ENCODE data around the gene ZNF189. TPM values are rescaled to one million over a fixed set of nuclear protein-coding genes. Genes with fewer than 3 reads are reported as not detected.

Gene ZNF189
- total RNA-seq, 1 donor from 2014 or later = 12.1 TPM

DNA sequence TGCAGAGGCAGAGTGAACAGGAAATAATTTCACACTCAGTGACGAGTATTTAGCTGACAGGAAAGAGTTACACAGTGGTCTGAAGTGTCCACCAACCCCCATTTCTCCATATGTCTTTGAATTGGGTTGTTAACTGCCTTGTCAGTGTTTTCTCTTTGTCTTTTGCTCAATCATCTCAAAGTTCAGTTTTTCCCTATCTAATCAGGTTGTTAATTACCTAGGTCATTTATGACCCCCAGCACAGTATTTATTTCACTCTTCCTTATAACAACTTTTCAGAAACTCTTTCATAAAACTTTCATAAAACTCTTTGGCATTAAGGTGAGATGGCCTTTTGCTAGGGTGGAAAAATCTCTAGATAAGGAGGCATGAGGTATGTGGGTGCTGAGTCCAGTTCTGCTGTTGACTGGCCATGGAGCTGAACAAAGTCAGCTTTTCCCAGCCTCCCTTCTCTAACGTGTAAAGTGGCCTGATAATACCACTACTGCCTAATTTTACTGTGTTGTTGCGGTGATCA lies 42.1 kb downstream of the ZNF189 start:
- Histone ChIP-seq H3K27me3 (ENCODE audit: control insufficient read depth, insufficient read depth, low read length) (no peaks in the 10 kb centered on the region), H3K36me3 (ENCODE audit: control insufficient read depth, insufficient read depth, low read length) (no peaks in the 10 kb centered on the region), H3K4me3 (ENCODE audit: low read depth, low read length) (no peak overlapping the region)
- FAIRE-seq = no peak
- no peak for DNase-seq (ENCODE audit: low read depth)
- TF ChIP-seq, protein P1, sequence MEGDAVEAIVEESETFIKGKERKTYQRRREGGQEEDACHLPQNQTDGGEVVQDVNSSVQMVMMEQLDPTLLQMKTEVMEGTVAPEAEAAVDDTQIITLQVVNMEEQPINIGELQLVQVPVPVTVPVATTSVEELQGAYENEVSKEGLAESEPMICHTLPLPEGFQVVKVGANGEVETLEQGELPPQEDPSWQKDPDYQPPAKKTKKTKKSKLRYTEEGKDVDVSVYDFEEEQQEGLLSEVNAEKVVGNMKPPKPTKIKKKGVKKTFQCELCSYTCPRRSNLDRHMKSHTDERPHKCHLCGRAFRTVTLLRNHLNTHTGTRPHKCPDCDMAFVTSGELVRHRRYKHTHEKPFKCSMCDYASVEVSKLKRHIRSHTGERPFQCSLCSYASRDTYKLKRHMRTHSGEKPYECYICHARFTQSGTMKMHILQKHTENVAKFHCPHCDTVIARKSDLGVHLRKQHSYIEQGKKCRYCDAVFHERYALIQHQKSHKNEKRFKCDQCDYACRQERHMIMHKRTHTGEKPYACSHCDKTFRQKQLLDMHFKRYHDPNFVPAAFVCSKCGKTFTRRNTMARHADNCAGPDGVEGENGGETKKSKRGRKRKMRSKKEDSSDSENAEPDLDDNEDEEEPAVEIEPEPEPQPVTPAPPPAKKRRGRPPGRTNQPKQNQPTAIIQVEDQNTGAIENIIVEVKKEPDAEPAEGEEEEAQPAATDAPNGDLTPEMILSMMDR (IDR thresholded peaks at IDR 0.05; ENCODE audit: insufficient read depth, low read length, severe bottlenecking) = no peak

DNA sequence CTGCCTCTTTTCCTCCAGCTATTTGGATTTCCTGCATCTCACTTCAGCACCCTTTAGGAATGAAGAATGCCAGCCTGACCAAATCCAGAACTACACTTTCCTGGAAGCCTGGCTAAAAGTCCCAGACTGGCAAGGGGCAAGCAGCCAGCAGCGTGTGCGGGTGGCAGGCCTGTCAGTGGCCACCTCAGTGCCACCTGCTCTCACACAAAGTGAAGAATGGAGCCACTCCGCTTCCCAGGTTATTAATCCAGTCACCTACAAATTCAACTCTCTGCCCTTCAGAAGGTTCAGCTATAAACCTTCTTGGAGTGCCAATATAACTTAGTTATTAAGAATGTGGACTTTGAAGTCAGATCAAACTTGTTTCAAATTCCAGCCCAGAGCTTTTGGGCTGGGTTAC lies 43.7 kb downstream of the ZNF189 start:
- TF ChIP-seq, protein P1 (IDR thresholded peaks at IDR 0.05; ENCODE audit: insufficient read depth, low read length, severe bottlenecking) = no peak
- FAIRE-seq (no peak), DNase-seq (ENCODE audit: low read depth) (no peak)
- Histone ChIP-seq H3K4me3 (ENCODE audit: low read depth, low read length) (no peak overlapping the region), H3K36me3 (ENCODE audit: control insufficient read depth, insufficient read depth, low read length) (no peaks in the 10 kb centered on the region), H3K27me3 (ENCODE audit: control insufficient read depth, insufficient read depth, low read length) (no peaks in the 10 kb centered on the region)

DNA sequence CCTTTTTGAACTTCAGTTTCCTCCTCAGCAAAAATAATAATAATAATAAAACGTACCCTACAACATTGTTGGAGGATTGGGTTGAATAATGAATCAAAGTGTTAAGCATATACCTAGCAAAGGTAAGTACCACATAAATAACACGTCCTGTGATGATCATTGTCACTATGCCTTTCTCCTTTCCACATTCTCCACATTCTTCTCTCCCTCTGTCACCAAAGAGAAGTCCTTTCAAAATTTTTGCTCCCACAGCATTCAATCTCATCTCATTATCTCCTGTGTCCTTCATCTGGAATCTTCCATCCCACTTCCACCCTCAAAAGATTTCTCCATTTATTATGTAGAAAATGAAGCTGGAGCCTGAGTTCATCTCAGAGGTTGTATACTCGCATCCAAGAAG lies 44.1 kb downstream of the ZNF189 start:
- no peak for DNase-seq (ENCODE audit: low read depth)
- TF ChIP-seq, protein P1 (IDR thresholded peaks at IDR 0.05; ENCODE audit: insufficient read depth, low read length, severe bottlenecking) = no peak
- Histone ChIP-seq H3K27me3 (ENCODE audit: control insufficient read depth, insufficient read depth, low read length) (no peaks in the 10 kb centered on the region), H3K4me3 (ENCODE audit: low read depth, low read length) (no peak overlapping the region), H3K36me3 (ENCODE audit: control insufficient read depth, insufficient read depth, low read length) (no peaks in the 10 kb centered on the region)
- no peak for FAIRE-seq

DNA sequence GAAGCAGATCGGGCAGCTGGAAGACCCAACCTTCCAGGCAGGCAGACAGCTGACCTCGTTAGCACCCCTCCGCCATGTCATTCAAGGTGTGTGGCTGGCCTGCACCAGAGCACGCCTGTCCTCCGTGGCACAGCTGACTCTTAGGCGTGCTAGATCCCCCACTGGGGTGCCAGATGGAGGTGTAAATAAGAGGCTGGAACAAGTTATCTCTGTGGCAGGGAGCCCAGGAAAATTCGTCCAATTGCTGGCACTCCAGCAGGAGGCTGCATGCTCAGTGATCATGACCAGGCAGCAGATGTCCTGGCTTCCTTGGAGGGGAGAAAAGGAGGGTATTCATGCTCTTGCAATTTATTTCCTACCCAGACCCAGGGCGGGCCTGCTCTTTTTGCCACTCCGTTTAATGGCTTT lies 44.7 kb downstream of the ZNF189 start:
- no peaks in the 10 kb centered on the region for H3K27me3 ChIP-seq (ENCODE audit: control insufficient read depth, insufficient read depth, low read length)
- no peak for FAIRE-seq
- TF ChIP-seq, protein P1 (IDR thresholded peaks at IDR 0.05; ENCODE audit: insufficient read depth, low read length, severe bottlenecking) = no peak
- H3K4me3 ChIP-seq (ENCODE audit: low read depth, low read length) = no peak overlapping the region
- no peaks in the 10 kb centered on the region for H3K36me3 ChIP-seq (ENCODE audit: control insufficient read depth, insufficient read depth, low read length)
- DNase-seq (ENCODE audit: low read depth) = no peak

DNA sequence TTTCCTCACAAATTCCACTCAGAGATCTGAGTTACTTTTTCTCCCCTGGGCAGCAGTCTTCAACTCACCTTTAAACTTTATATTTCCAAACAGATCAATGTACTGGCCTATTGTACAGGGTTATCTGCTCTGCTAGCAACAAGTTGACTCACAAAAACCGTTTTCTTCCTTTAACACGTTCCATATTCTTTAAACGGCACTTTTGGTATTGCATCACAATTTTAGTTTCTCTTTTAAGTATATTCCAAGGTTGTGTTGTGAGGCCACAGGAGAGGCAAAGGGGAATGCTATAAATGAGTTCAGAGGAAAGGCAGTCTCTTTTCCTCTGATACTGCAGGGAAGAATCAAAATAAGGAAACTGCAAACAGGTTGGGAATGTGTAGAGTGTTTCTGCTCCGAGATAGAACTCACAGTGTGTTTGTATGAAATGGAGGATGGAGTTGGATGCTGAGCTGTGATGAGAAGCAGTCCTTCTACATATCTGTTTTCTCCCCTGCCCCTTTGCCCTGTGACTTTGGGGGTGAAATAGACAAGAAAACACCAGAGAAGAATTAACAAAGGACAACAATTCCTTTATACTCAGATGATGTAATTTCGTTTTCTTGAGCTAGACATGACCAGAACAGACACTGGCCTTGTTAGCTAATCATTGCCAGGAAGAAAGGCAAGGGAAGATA lies 46.8 kb downstream of the ZNF189 start:
- TF ChIP-seq, protein P1 (IDR thresholded peaks at IDR 0.05; ENCODE audit: insufficient read depth, low read length, severe bottlenecking) = no peak
- FAIRE-seq = no peak
- DNase-seq (ENCODE audit: low read depth) = no peak
- Histone ChIP-seq H3K27me3 (ENCODE audit: control insufficient read depth, insufficient read depth, low read length) (no peaks in the 10 kb centered on the region), H3K4me3 (ENCODE audit: low read depth, low read length) (no peak overlapping the region), H3K36me3 (ENCODE audit: control insufficient read depth, insufficient read depth, low read length) (no peaks in the 10 kb centered on the region)

DNA sequence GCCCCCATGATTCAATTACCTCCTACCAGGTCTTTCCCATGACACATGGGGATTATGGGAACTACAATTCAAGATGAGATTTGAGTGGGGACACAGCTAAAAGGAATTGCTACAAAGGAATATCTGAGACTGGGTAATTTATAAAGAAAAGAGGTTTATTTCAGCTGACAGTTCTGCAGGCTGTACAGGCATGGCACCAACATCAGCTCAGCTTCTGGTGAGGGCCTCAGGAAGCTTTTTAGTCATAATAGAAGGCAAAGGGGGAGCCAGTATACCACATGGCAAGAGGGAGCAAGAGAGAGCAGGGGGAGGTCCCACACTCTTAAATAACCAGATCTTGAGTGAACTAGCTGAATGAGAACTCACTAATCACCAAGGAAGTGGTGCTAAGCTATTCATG lies 48.1 kb downstream of the ZNF189 start:
- Histone ChIP-seq H3K36me3 (ENCODE audit: control insufficient read depth, insufficient read depth, low read length) (no peaks in the 10 kb centered on the region), H3K4me3 (ENCODE audit: low read depth, low read length) (no peak overlapping the region), H3K27me3 (ENCODE audit: control insufficient read depth, insufficient read depth, low read length) (no peaks in the 10 kb centered on the region)
- TF ChIP-seq, protein P1 (IDR thresholded peaks at IDR 0.05; ENCODE audit: insufficient read depth, low read length, severe bottlenecking) = no peak
- no peak for DNase-seq (ENCODE audit: low read depth)
- no peak for FAIRE-seq
